Measurements from ENCODE around the gene CLNK. TPM values are rescaled to one million over a fixed set of nuclear protein-coding genes. Genes with fewer than 3 reads are reported as not detected.

CLNK gene
- total and polyA plus RNA-seq, 2 of the 8 experiments (the other 6 are each of a cell fraction or from before 2014, with no cell fraction given) = not detected

DNA sequence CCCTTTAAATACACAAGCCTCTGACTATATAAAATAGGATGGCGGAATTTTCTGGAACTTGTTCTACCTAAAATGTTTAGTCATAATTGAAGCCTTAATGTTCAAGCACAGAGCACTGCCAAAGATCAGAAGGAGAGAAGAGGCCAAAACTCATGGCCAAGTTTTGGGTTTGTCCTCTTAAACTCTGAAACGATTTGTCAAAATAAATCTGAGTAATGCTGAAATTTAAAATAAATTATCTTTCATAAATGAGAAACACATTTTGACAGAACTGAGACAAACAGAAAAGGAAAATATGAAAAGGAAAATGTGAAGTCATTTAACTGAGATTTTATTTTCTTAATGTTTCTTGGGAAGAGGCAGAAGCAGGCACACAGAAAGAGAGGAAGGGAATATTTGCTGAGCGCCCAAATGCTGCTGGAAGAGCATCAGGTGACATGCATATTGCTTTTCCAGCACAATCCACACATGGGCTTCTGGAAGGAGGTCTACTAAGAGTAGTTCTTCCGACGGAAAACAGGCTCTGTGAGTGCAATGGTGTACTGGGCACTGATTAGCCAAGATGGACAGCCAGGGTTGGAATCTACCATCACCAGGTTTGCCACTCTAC lies 179.9 kb downstream of the CLNK start:
- H3K56ac ChIP-seq (replicated peaks; ENCODE audit: insufficient read length, low read depth, low read length) = no peak overlapping the region
- no peaks in the 10 kb centered on the region for H4K20me1 ChIP-seq (replicated peaks in 1 of 2; ENCODE audit: control insufficient read depth in 1 of 2, insufficient read depth in 2 of 2, low read length in 2 of 2)
- no peak overlapping the region for H2BK5ac ChIP-seq (ENCODE audit: low read depth, low read length)
- H2BK120ac ChIP-seq (replicated peaks; ENCODE audit: low read depth, low read length) = no peak overlapping the region
- POLR2A ChIA-PET (ENCODE audit: partially characterized antibody) = no interaction called here
- no peak overlapping the region for H2BK15ac ChIP-seq (ENCODE audit: low read length)
- H2AFZ ChIP-seq (ENCODE audit: low read length) = no peak overlapping the region
- H3K79me1 ChIP-seq (ENCODE audit: low read depth, low read length) = no peaks in the 10 kb centered on the region
- H4K91ac ChIP-seq (replicated peaks; ENCODE audit: insufficient read length, low read length) = no peak overlapping the region
- H2BK12ac ChIP-seq (ENCODE audit: low read depth, low read length) = no peak overlapping the region
- H3K36me3 ChIP-seq (ENCODE audit: control insufficient read depth in 2 of 4, insufficient read depth in 4 of 4, low read length in 3 of 4) = no peaks in the 10 kb centered on the region
- H4K8ac ChIP-seq (ENCODE audit: extremely low read depth, insufficient read depth, low read length) = no peak overlapping the region
- H3K4me1 ChIP-seq (replicated peaks in 1 of 4; ENCODE audit: control insufficient read depth in 3 of 4, insufficient read depth in 4 of 4, low read length in 3 of 4) = peaks cover 0 to 5% (median 2%) of the 10 kb centered on the region in 4 experiments; a peak in 2 of 7 replicates
- no peak for FAIRE-seq
- H2AK5ac ChIP-seq (ENCODE audit: low read depth, low read length) = no peak overlapping the region
- no peak overlapping the region for H3K23ac ChIP-seq (ENCODE audit: insufficient read length)
- 80% methylated on average over 5 of the region's 5 CpGs; no CpG with 5 or more reads in 1 of the 2 experiments for WGBS, 2 experiments (ENCODE audit: extremely low coverage in 1 of 2, insufficient coverage in 1 of 2, insufficient read length in 1 of 2, insufficient replicate concordance in 2 of 2, low coverage in 1 of 2, low lambda C conversion rate in 2 of 2, missing lambda C conversion rate in 1 of 2)
- no peak overlapping the region for H3K27ac ChIP-seq (ENCODE audit: low read depth, low read length)
- H3K9ac ChIP-seq (replicated peaks in 1 of 4; ENCODE audit: extremely low read depth in 1 of 4, low read depth in 3 of 4, low read length in 3 of 4) = no peak overlapping the region
- CTCF ChIA-PET (ENCODE audit: partially characterized antibody) = no interaction called here
- H2BK20ac ChIP-seq (ENCODE audit: low read length) = no peak overlapping the region
- H3K23me2 ChIP-seq (ENCODE audit: low read depth, low read length) = no peaks in the 10 kb centered on the region
- no peak overlapping the region for H3K4me2 ChIP-seq (ENCODE audit: insufficient read depth in 1 of 2, low read depth in 2 of 2, low read length in 2 of 2)
- H3K27me3 ChIP-seq (replicated peaks in 1 of 4; ENCODE audit: control insufficient read depth in 3 of 4, extremely low read depth in 1 of 4, insufficient read depth in 3 of 4, low read length in 3 of 4) = peaks cover 0 to 3% (median under 1%) of the 10 kb centered on the region in 4 experiments; a peak in 3 of 7 replicates
- no peak for TF ChIP-seq EGR1 (IDR thresholded peaks at IDR 0.05; ENCODE audit: borderline replicate concordance, low read depth, low read length)
- TF ChIP-seq NANOG (IDR thresholded peaks at IDR 0.05; ENCODE audit: insufficient read depth, low read depth, low read length, poor library complexity, severe bottlenecking) = no peak
- no peak for TF ChIP-seq CREB1 (IDR thresholded peaks at IDR 0.05)
- no peak for TF ChIP-seq EP300 (IDR thresholded peaks at IDR 0.05; ENCODE audit: borderline replicate concordance in 1 of 2, low read depth in 2 of 2, low read length in 2 of 2)
- TF ChIP-seq TAF1 (IDR thresholded peaks at IDR 0.05; ENCODE audit: low read depth, low read length) = no peak
- no peak for TF ChIP-seq KDM5A (IDR thresholded peaks at IDR 0.05; ENCODE audit: low read length)
- no peak for DNase-seq (ENCODE audit: low read depth in 1 of 2, low spot score in 2 of 2)
- H3K79me2 ChIP-seq (ENCODE audit: control insufficient read depth in 1 of 2, insufficient read depth in 2 of 2, low read length in 2 of 2) = no peaks in the 10 kb centered on the region
- no peak overlapping the region for H3K18ac ChIP-seq (ENCODE audit: extremely low read depth, low read length)
- no peak overlapping the region for H3K14ac ChIP-seq (ENCODE audit: insufficient read length)
- H4K5ac ChIP-seq (ENCODE audit: insufficient read length, low read depth, low read length) = no peak overlapping the region
- H3K4ac ChIP-seq (replicated peaks; ENCODE audit: insufficient read length, low read depth, low read length) = no peak overlapping the region
- no peaks in the 10 kb centered on the region for H3K9me3 ChIP-seq (ENCODE audit: insufficient read depth in 2 of 2, low read depth in 1 of 2, low read length in 1 of 2)
- H3K4me3 ChIP-seq (ENCODE audit: extremely low read depth in 1 of 4, insufficient read depth in 2 of 4, low read depth in 3 of 4, low read length in 4 of 4) = no peak overlapping the region
